ENCODE measurements around the gene CD2.

DNA sequence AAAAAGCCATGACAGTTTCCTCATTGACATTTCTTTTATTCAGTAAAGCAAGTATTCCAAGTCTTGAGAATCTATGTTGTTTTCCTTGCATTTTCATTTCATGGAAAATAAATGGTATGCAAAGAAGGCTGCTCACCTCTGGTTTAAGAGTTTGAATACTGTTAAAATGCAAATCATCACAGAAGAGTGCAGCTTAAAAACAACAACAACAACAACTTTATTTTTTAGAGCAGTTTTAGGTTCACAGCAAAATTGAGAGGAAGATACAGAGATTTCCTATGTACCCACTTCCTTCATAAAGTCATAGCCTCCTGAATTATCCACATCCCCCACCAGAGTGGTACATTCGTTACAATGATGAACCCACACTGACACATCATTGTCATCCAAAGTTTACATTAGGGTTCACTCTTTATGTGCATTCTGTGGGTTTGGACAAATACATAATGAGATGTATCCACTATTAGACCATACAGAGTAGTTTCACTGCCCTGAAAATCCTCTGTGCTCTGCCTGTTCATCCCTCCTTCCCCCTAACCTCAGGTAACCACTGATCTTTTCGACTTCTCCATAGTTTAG, 39.2 kb downstream of the CD2 start:
- TF ChIP-seq, protein P1, sequence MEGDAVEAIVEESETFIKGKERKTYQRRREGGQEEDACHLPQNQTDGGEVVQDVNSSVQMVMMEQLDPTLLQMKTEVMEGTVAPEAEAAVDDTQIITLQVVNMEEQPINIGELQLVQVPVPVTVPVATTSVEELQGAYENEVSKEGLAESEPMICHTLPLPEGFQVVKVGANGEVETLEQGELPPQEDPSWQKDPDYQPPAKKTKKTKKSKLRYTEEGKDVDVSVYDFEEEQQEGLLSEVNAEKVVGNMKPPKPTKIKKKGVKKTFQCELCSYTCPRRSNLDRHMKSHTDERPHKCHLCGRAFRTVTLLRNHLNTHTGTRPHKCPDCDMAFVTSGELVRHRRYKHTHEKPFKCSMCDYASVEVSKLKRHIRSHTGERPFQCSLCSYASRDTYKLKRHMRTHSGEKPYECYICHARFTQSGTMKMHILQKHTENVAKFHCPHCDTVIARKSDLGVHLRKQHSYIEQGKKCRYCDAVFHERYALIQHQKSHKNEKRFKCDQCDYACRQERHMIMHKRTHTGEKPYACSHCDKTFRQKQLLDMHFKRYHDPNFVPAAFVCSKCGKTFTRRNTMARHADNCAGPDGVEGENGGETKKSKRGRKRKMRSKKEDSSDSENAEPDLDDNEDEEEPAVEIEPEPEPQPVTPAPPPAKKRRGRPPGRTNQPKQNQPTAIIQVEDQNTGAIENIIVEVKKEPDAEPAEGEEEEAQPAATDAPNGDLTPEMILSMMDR (IDR thresholded peaks at IDR 0.05; ENCODE audit: low read depth, low read length): no peak
- TF ChIP-seq POLR2A (IDR thresholded peaks at IDR 0.05; ENCODE audit: extremely low read depth, insufficient read length): no peak

Measured in NB4 (cell line).